ENCODE measurements around the gene PKD2.

- TF ChIP-seq CTCF (IDR thresholded peaks at IDR 0.05; ENCODE audit: low read depth, low read length) (no peak), EZH2phosphoT487 (IDR thresholded peaks at IDR 0.05; ENCODE audit: low read depth) (no peak)
Measured at GRCh38 chr4:88075336-88075735, 67.9 kb downstream of the PKD2 start.

Data from OCI-LY3 (cell line).